Ovary (tissue), 3 donors: ENCODE data around the gene RFC4.

Source experiments
- CTCF ChIP-seq, 3 donors: fragments of 450-650 bp in 2 of 3; fragments of 200-600 bp in 1 of 3; IDR thresholded peaks; one replicate each; pipeline versions ENCODE4 v1.5.1 to v1.8.0; 2016 to 2022; ENCODE audit warnings: antibody characterized with exemption in 3 of 3, mild to moderate bottlenecking in 1 of 3
- EP300 ChIP-seq: sonication (generic); formaldehyde crosslinking; IDR thresholded peaks from one replicate; pipeline ENCODE4 v1.6.1; 2017; ENCODE audit warnings: antibody characterized with exemption
- POLR2A ChIP-seq: fragments of 450-650 bp; IDR thresholded peaks from one replicate; pipeline ENCODE4 v1.6.1; 2017; ENCODE audit warnings: antibody characterized with exemption, mild to moderate bottlenecking, moderate library complexity
- donor health status: DM: no; HTN: no; CAD: no.

- TF ChIP-seq EP300 (no peak), POLR2A (no peak), CTCF (IDR thresholded peaks at IDR 0.05) (no peak)
Measured at GRCh38 chr3:186815435-186815834, 9.2 kb upstream of the RFC4 start.
